ENCODE results near the gene MKNK2. TPM values are rescaled to one million over a fixed set of nuclear protein-coding genes. Genes with fewer than 3 reads are reported as not detected.

Gene MKNK2
- total RNA-seq, 1 donor from 2014 or later: 81.3 TPM

- TF ChIP-seq CTCF (IDR thresholded peaks at IDR 0.05): no peak
- Mint-ChIP-seq H3K36me3 (ENCODE audit: unreplicated experiment) (peaks cover 8% of the 10 kb centered on the region), H3K27me3 (ENCODE audit: unreplicated experiment) (no peaks in the 10 kb centered on the region), H3K4me1 (ENCODE audit: unreplicated experiment) (peaks cover 34% of the 10 kb centered on the region), H3K27ac (ENCODE audit: unreplicated experiment) (peak overlapping the region; percentile 54), H3K9me3 (ENCODE audit: unreplicated experiment) (no peaks in the 10 kb centered on the region), H3K4me3 (ENCODE audit: unreplicated experiment) (no peak overlapping the region)
- no peak for DNase-seq (ENCODE audit: extremely low spot score, unreplicated experiment)
Measured at GRCh38 chr19:2044709-2045500, 6.1 kb downstream of the MKNK2 start.

GRCh38 chr19:2043961-2044708 lies 6.9 kb downstream of the MKNK2 start:
- no peak overlapping the region for H3K27ac Mint-ChIP-seq (ENCODE audit: unreplicated experiment)
- no peak for TF ChIP-seq CTCF (IDR thresholded peaks at IDR 0.05)
- no peaks in the 10 kb centered on the region for H3K9me3 Mint-ChIP-seq (ENCODE audit: unreplicated experiment)
- H3K4me3 Mint-ChIP-seq (ENCODE audit: unreplicated experiment): no peak overlapping the region
- H3K27me3 Mint-ChIP-seq (ENCODE audit: unreplicated experiment): no peaks in the 10 kb centered on the region
- peaks cover 11% of the 10 kb centered on the region for H3K36me3 Mint-ChIP-seq (ENCODE audit: unreplicated experiment)
- no peak for DNase-seq (ENCODE audit: extremely low spot score, unreplicated experiment)
- H3K4me1 Mint-ChIP-seq (ENCODE audit: unreplicated experiment): peaks cover 26% of the 10 kb centered on the region

- no peak for DNase-seq (ENCODE audit: extremely low spot score, unreplicated experiment)
- H3K4me1 Mint-ChIP-seq (ENCODE audit: unreplicated experiment): peaks cover 20% of the 10 kb centered on the region
- H3K27me3 Mint-ChIP-seq (ENCODE audit: unreplicated experiment): no peaks in the 10 kb centered on the region
- no peaks in the 10 kb centered on the region for H3K9me3 Mint-ChIP-seq (ENCODE audit: unreplicated experiment)
- no peak for TF ChIP-seq CTCF (IDR thresholded peaks at IDR 0.05)
- no peak overlapping the region for H3K27ac Mint-ChIP-seq (ENCODE audit: unreplicated experiment)
- H3K4me3 Mint-ChIP-seq (ENCODE audit: unreplicated experiment): no peak overlapping the region
- peaks cover 11% of the 10 kb centered on the region for H3K36me3 Mint-ChIP-seq (ENCODE audit: unreplicated experiment)
Measured at GRCh38 chr19:2043251-2043641, 7.8 kb downstream of the MKNK2 start.

GRCh38 chr19:2042485-2043250 lies 8.4 kb downstream of the MKNK2 start:
- Mint-ChIP-seq H3K27ac (ENCODE audit: unreplicated experiment) (no peak overlapping the region), H3K9me3 (ENCODE audit: unreplicated experiment) (no peaks in the 10 kb centered on the region), H3K4me1 (ENCODE audit: unreplicated experiment) (peaks cover 14% of the 10 kb centered on the region), H3K27me3 (ENCODE audit: unreplicated experiment) (no peaks in the 10 kb centered on the region), H3K36me3 (ENCODE audit: unreplicated experiment) (peaks cover 10% of the 10 kb centered on the region), H3K4me3 (ENCODE audit: unreplicated experiment) (no peak overlapping the region)
- DNase-seq (ENCODE audit: extremely low spot score, unreplicated experiment): no peak
- TF ChIP-seq CTCF (IDR thresholded peaks at IDR 0.05): no peak

Data from osteocyte (in vitro differentiated cells).